Measurements from ENCODE around the gene TFEB.
A peak's percentile ranks its signal among the peaks of the same experiment; 100 is the strongest.

Gene TFEB

GRCh38 chr6:41652866-41653652, 82.3 kb downstream of the TFEB start:
- peak overlapping the region in 1 of 2 experiments; percentile 56 for H3K14ac ChIP-seq (ENCODE audit: low read length in 2 of 2)
- no peak overlapping the region for H3K18ac ChIP-seq (ENCODE audit: low read depth in 1 of 2, low read length in 2 of 2)
- no peak overlapping the region for H3K27ac ChIP-seq (ENCODE audit: low read length, poor library complexity, severe bottlenecking)
- H3K36me3 ChIP-seq (ENCODE audit: control insufficient read depth in 1 of 2, insufficient read depth in 2 of 2, low read depth in 1 of 2, low read length in 2 of 2) = peaks cover 0 to 63% of the 10 kb centered on the region in 2 experiments
- no peak overlapping the region for H3K4me3 ChIP-seq (ENCODE audit: insufficient read depth in 1 of 2, low read depth in 1 of 2, low read length in 2 of 2)
- H3K9me3 ChIP-seq (ENCODE audit: control insufficient read depth, low read length) = no peaks in the 10 kb centered on the region
- H2AFZ ChIP-seq (ENCODE audit: low read depth, low read length) = no peak overlapping the region
- peak; percentile 15 for DNase-seq
- H3K27me3 ChIP-seq (ENCODE audit: control insufficient read depth in 1 of 2, insufficient read depth in 1 of 2, low read length in 2 of 2) = peaks cover 0 to 77% of the 10 kb centered on the region in 2 experiments
- H3K4me2 ChIP-seq (ENCODE audit: low read length, poor library complexity, severe bottlenecking) = no peak overlapping the region
- no peak overlapping the region for H4K91ac ChIP-seq (ENCODE audit: low read length)
- 81% methylated on average over 30 of the region's 32 CpGs for whole genome bisulfite sequencing
- peak overlapping the region in 1 of 2 experiments; percentile 19 for H2BK12ac ChIP-seq (ENCODE audit: low read length in 2 of 2)
- no peak overlapping the region for H3K23ac ChIP-seq (ENCODE audit: low read length in 2 of 2)
- H4K8ac ChIP-seq (ENCODE audit: low read length) = no peak overlapping the region
- no peak overlapping the region for H2BK120ac ChIP-seq (ENCODE audit: low read depth, low read length)
- no peak overlapping the region for H3K4ac ChIP-seq (ENCODE audit: low read depth in 1 of 2, low read length in 2 of 2)
- no peak overlapping the region for H2BK15ac ChIP-seq (ENCODE audit: low read depth, poor library complexity, severe bottlenecking)
- no peak overlapping the region for H3K9ac ChIP-seq (ENCODE audit: low read length)
- no peak overlapping the region for H2BK5ac ChIP-seq (ENCODE audit: low read depth, low read length, poor library complexity, severe bottlenecking)
- H3K79me1 ChIP-seq (replicated peaks; ENCODE audit: low read length, poor library complexity, severe bottlenecking) = peaks cover 13% of the 10 kb centered on the region
- H2AK5ac ChIP-seq (ENCODE audit: low read length, severe bottlenecking) = no peak overlapping the region
- peaks cover 43% of the 10 kb centered on the region for H3K4me1 ChIP-seq (ENCODE audit: control insufficient read depth, insufficient read depth, low read depth, low read length)

- Histone ChIP-seq H3K27me3 (ENCODE audit: control insufficient read depth in 1 of 2, insufficient read depth in 1 of 2, low read length in 2 of 2) (peaks cover 0 to 73% of the 10 kb centered on the region in 2 experiments), H4K91ac (ENCODE audit: low read length) (no peak overlapping the region), H3K4me3 (ENCODE audit: insufficient read depth in 1 of 2, low read depth in 1 of 2, low read length in 2 of 2) (no peak overlapping the region), H3K36me3 (ENCODE audit: control insufficient read depth in 1 of 2, insufficient read depth in 2 of 2, low read depth in 1 of 2, low read length in 2 of 2) (peaks cover 0 to 71% of the 10 kb centered on the region in 2 experiments), H3K23ac (ENCODE audit: low read length in 2 of 2) (no peak overlapping the region), H3K18ac (ENCODE audit: low read depth in 1 of 2, low read length in 2 of 2) (no peak overlapping the region), H2AFZ (ENCODE audit: low read depth, low read length) (no peak overlapping the region), H2BK12ac (ENCODE audit: low read length in 2 of 2) (no peak overlapping the region), H2BK5ac (ENCODE audit: low read depth, low read length, poor library complexity, severe bottlenecking) (no peak overlapping the region), H4K8ac (ENCODE audit: low read length) (no peak overlapping the region), H2BK15ac (ENCODE audit: low read depth, poor library complexity, severe bottlenecking) (no peak overlapping the region), H3K27ac (ENCODE audit: low read length, poor library complexity, severe bottlenecking) (no peak overlapping the region), H3K4me1 (ENCODE audit: control insufficient read depth, insufficient read depth, low read depth, low read length) (peaks cover 46% of the 10 kb centered on the region), H3K14ac (ENCODE audit: low read length in 2 of 2) (no peak overlapping the region), H2BK120ac (ENCODE audit: low read depth, low read length) (no peak overlapping the region), H3K9ac (ENCODE audit: low read length) (no peak overlapping the region), H3K79me1 (replicated peaks; ENCODE audit: low read length, poor library complexity, severe bottlenecking) (peaks cover 14% of the 10 kb centered on the region), H3K4me2 (ENCODE audit: low read length, poor library complexity, severe bottlenecking) (no peak overlapping the region), H2AK5ac (ENCODE audit: low read length, severe bottlenecking) (no peak overlapping the region), H3K4ac (ENCODE audit: low read depth in 1 of 2, low read length in 2 of 2) (no peak overlapping the region), H3K9me3 (ENCODE audit: control insufficient read depth, low read length) (no peaks in the 10 kb centered on the region)
- WGBS = 97% methylated on average over 13 of the region's 14 CpGs
- DNase-seq = no peak
These were observed 83.3 kb downstream of the TFEB start for GRCh38 chr6:41651962-41652657.

- peaks cover 0 to 72% of the 10 kb centered on the region in 2 experiments for H3K27me3 ChIP-seq (ENCODE audit: control insufficient read depth in 1 of 2, insufficient read depth in 1 of 2, low read length in 2 of 2)
- H3K79me1 ChIP-seq (replicated peaks; ENCODE audit: low read length, poor library complexity, severe bottlenecking) = peaks cover 14% of the 10 kb centered on the region
- H3K4me1 ChIP-seq (ENCODE audit: control insufficient read depth, insufficient read depth, low read depth, low read length) = peaks cover 44% of the 10 kb centered on the region
- no peaks in the 10 kb centered on the region for H3K9me3 ChIP-seq (ENCODE audit: control insufficient read depth, low read length)
- no peak overlapping the region for H3K14ac ChIP-seq (ENCODE audit: low read length in 2 of 2)
- no peak overlapping the region for H2BK15ac ChIP-seq (ENCODE audit: low read depth, poor library complexity, severe bottlenecking)
- H3K9ac ChIP-seq (ENCODE audit: low read length) = no peak overlapping the region
- H2BK5ac ChIP-seq (ENCODE audit: low read depth, low read length, poor library complexity, severe bottlenecking) = no peak overlapping the region
- no peak overlapping the region for H4K91ac ChIP-seq (ENCODE audit: low read length)
- no peak overlapping the region for H2BK120ac ChIP-seq (ENCODE audit: low read depth, low read length)
- no peak overlapping the region for H3K4me2 ChIP-seq (ENCODE audit: low read length, poor library complexity, severe bottlenecking)
- H2AFZ ChIP-seq (ENCODE audit: low read depth, low read length) = no peak overlapping the region
- no peak overlapping the region for H3K27ac ChIP-seq (ENCODE audit: low read length, poor library complexity, severe bottlenecking)
- DNase-seq = no peak
- no peak overlapping the region for H3K23ac ChIP-seq (ENCODE audit: low read length in 2 of 2)
- peaks cover 0 to 76% of the 10 kb centered on the region in 2 experiments for H3K36me3 ChIP-seq (ENCODE audit: control insufficient read depth in 1 of 2, insufficient read depth in 2 of 2, low read depth in 1 of 2, low read length in 2 of 2)
- 87% methylated on average over 11 of the region's 11 CpGs for WGBS
- H2AK5ac ChIP-seq (ENCODE audit: low read length, severe bottlenecking) = no peak overlapping the region
- H3K4ac ChIP-seq (ENCODE audit: low read depth in 1 of 2, low read length in 2 of 2) = no peak overlapping the region
- H3K4me3 ChIP-seq (ENCODE audit: insufficient read depth in 1 of 2, low read depth in 1 of 2, low read length in 2 of 2) = no peak overlapping the region
- no peak overlapping the region for H3K18ac ChIP-seq (ENCODE audit: low read depth in 1 of 2, low read length in 2 of 2)
- no peak overlapping the region for H2BK12ac ChIP-seq (ENCODE audit: low read length in 2 of 2)
- H4K8ac ChIP-seq (ENCODE audit: low read length) = no peak overlapping the region
These were observed 84.0 kb downstream of the TFEB start for GRCh38 chr6:41651246-41651961.

- Histone ChIP-seq H3K36me3 (ENCODE audit: control insufficient read depth in 1 of 2, insufficient read depth in 2 of 2, low read depth in 1 of 2, low read length in 2 of 2) (peaks cover 0 to 86% of the 10 kb centered on the region in 2 experiments), H3K4ac (ENCODE audit: low read depth in 1 of 2, low read length in 2 of 2) (no peak overlapping the region), H3K79me1 (replicated peaks; ENCODE audit: low read length, poor library complexity, severe bottlenecking) (peaks cover 17% of the 10 kb centered on the region), H2BK5ac (ENCODE audit: low read depth, low read length, poor library complexity, severe bottlenecking) (no peak overlapping the region), H2BK12ac (ENCODE audit: low read length in 2 of 2) (peak overlapping the region in 1 of 2 experiments; percentile 4), H3K27ac (ENCODE audit: low read length, poor library complexity, severe bottlenecking) (no peak overlapping the region), H3K23ac (ENCODE audit: low read length in 2 of 2) (no peak overlapping the region), H3K9ac (ENCODE audit: low read length) (no peak overlapping the region), H4K8ac (ENCODE audit: low read length) (no peak overlapping the region), H2BK120ac (ENCODE audit: low read depth, low read length) (no peak overlapping the region), H4K91ac (ENCODE audit: low read length) (no peak overlapping the region), H2AFZ (ENCODE audit: low read depth, low read length) (no peak overlapping the region), H3K4me1 (ENCODE audit: control insufficient read depth, insufficient read depth, low read depth, low read length) (peaks cover 47% of the 10 kb centered on the region), H2AK5ac (ENCODE audit: low read length, severe bottlenecking) (no peak overlapping the region), H3K27me3 (ENCODE audit: control insufficient read depth in 1 of 2, insufficient read depth in 1 of 2, low read length in 2 of 2) (peaks cover 0 to 72% of the 10 kb centered on the region in 2 experiments), H3K14ac (ENCODE audit: low read length in 2 of 2) (no peak overlapping the region), H3K18ac (ENCODE audit: low read depth in 1 of 2, low read length in 2 of 2) (no peak overlapping the region), H3K4me2 (ENCODE audit: low read length, poor library complexity, severe bottlenecking) (no peak overlapping the region), H3K9me3 (ENCODE audit: control insufficient read depth, low read length) (no peaks in the 10 kb centered on the region), H3K4me3 (ENCODE audit: insufficient read depth in 1 of 2, low read depth in 1 of 2, low read length in 2 of 2) (no peak overlapping the region), H2BK15ac (ENCODE audit: low read depth, poor library complexity, severe bottlenecking) (no peak overlapping the region)
- 91% methylated on average over 1 of the region's 2 CpGs for WGBS
- DNase-seq = no peak
These were observed 85.3 kb downstream of the TFEB start for GRCh38 chr6:41650120-41650519.

All from mesenchymal stem cell (in vitro differentiated cells and primary cell).